Lung microvascular endothelial cell (primary cell): ENCODE data around the gene RELN. TPM values are rescaled to one million over a fixed set of nuclear protein-coding genes. Genes with fewer than 3 reads are reported as not detected.

Source experiments
- DNase-seq, 2 donors: peaks; one replicate each; pipeline versions ENCODE4 v3.0.0 to v3.0.0-alpha.2; 2010; ENCODE audit warnings: low read depth in 2 of 2
- total RNA-seq: library from RNA; depleted of rRNA; stranded (reverse); fragments of >200 nt; gene quantifications from 2 replicates; pipeline ENCODE4 v1.2.1, GENCODE V29; 2014

Gene RELN
- total RNA-seq, 1 donor from 2014 or later: 1,451 TPM

DNA sequence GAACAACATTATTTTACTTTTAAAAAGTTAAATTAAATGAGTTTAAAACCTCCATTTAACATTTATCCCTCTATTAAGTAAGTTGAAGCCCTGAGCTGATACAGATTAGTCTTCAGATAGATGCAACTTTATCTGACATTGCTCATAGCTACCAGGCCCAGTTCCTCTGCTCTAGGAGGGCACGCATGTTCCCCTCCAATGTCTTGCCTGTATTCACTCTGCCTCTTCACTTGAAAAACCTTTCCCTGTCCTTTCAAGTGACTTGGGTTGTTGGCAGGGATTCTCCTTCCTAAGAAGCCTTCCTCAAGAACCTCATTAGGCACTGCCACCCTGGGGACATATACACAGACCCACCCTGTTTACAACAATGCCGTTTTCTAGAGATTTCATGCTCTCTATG, 270.4 kb downstream of the RELN start:
- peak in 1 of 2 donors; percentile 17 for DNase-seq

DNA sequence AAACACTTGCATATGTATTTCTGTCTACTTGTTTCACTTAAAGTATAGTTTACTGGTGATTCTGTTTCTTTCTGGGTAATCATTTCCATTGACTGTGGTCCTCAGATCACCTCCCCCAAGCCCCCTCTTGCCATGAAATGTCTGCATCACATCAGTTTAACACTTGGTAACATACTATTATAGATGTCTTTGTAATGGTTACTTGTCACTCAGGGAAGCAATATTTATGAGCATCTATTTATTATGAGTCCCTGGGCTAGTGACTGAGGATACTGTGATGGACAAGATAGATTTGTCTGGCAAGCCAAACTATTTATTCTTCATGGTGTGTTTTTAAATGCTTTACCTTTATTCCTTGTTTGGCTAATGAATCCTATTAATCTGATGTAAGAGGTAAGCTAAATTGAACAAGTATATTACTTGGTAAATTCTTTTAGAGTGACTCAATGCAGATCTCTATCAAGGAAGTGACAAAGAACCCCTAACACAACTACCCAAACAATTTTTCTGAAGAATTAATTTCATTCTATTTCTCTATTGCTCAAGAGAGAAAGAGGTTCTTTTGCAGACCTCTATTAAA, 270.9 kb downstream of the RELN start:
- DNase-seq: peak; percentile 14 to 64

DNA sequence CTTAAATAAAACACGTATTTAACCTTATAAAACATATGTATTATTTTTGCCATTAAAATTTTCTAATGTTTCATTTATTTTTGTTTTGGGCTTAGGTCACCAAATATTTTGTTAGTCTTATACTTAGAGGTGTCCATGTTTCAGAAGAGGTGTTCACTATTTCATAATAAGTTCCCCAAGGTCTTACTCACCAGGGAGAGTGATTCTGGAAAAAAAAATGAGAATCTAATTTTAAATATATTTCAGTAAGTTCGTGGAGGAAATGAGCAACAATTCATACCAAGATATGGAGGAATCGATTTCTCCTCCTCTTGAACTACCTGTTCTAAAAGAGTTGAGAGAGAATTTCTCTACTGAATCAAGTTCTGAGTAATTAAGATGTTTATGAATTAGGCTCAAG, 271.9 kb downstream of the RELN start:
- no peak for DNase-seq

DNA sequence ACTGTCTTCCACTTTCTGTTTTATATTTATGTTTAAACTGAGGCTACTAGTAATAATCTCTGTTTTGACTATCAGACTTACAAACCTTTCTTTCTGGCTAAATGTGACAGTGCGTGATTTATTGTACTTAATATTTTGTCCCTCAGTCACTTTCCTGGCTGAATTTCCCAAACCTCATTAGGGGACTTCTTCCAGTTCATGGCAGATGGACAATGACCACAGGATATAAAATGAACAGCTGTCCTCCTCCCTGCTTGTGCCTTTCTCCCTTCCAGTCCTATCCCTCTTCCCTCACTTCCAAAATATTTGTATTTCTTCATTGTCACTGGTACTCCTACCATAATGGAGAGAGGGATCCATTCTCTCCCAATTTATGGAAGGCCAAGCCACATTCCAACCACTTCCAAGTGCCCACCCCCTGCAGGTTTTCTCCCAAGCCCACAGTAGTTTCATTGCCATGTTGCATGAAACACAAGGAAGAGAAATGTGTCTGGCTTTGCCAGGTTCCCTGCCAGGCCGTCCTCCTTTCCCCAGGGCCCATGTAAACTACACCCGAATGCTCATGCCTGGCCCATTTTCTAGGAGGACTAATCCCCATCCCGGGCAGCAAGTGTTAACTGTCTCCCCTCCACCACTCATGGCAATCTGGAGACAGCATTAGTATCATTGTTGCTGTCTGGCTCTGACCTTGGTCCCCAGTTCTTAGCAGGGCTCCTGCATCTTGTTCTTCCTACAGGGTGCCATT, 273.9 kb downstream of the RELN start:
- DNase-seq: no peak

DNA sequence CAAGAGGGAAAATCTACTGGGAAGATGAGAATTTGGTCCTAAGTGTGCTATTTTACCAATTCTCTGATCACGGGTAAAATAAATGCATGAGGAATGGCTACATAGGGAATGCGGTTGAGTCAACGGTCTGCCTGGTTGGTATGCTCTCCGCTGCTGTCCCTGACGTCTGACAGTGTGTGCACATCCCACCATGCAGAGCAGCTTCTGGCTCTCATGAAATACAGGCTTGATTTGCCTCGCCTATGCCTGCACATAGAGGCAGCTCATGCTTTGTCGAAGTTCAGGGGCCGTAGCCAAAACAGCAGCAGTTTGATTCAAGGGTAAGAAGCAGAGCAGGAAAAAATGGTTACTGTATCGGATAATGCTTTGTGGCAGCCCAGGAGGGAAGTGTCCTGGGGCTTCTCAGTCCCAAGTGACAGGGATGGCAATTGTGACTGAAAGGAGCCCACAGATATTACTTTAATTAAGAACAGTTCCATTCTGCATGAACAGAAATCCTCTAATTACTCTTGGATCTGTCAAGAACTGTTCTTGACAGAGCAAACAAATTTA, 275.0 kb downstream of the RELN start:
- DNase-seq: no peak

DNA sequence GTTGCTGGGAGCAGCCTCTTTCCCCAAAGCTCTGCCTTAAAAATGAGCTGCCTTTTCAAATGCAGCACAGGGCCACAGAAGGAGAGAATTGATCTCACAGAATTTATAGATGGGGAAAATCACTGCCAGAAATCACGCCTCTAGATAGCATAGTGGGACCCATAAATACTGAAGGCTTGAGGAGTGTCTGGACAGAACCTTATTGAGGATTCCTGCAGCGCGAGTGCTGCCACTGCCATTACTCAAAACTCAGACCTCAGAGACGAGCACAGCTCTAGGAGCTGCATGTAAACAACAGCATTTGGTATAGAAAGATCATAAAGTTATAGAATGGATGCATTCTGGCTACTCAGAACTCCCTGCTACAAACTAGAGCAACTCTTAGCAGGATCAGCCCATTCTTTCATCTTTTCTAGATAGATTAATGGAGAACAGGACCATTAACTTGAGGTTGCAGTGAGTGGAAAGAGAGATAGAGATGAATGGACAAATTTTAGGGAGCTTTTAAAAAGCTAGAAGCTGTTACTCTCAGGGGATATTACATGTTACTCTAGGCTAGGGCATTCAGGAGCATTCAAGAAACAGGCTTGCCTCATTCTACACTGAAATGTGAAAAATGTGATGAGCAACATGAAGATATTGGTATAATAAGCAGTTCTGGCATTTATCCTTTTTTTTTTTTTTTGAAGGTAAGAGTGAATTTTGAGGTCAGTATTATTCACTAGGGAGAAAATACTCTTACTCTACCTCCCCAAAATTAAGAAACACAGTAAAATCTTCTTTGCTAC, 276.3 kb downstream of the RELN start:
- no peak for DNase-seq

DNA sequence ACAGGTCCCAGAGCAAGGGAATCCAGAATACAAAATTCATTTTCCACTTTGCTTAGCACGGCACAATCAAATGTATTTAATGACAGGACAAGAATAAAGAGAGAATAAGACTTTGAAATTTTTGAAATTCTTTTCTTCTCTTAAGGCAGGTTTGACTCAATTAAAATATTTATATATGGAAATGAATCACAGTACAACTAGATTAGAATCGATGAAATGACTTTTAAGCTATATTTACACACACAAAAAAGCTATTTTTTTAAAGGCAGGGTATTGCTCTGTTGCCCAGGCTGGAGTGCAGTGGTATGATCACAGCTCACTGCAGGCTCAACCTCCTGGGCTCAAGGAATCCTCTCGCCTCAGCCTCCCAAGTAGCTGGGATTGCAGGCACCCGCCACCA, 278.0 kb downstream of the RELN start:
- no peak for DNase-seq

DNA sequence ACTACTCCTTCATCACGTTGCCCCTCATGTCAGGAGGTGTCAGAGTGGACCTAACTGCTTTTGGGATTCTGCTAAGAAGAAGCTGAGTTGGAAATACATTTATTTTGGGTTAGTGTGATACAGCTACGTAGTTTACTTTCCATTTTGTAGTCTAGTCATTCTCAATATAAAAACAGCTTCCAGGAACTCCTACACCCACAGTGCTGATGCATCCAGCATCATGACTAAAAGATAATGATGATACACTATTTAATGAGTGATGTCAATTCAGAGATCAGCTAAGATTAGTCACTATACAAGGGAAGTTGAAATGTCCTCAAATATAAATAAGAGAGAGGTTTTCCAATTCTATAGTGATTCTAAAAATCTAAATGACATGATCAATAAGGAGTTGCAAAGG, 279.2 kb downstream of the RELN start:
- DNase-seq: no peak

DNA sequence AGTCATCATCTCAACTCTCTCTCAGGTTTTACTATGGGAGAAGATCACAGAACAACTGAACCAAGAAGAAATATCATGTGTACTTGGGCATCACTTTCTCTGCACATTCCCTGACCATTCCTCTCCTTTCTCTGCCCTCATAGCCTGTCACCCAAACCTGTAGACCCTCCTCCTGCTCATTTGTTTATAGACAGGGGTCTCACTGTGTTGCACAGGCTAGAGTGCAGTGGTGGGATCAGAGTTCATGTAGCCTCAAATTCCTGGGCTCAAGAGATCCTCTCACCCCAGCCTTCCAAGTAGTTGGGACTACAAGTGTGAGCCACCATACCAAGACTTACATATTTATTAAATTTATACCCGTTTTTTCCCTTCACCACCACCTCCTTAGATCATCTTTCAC, 282.7 kb downstream of the RELN start:
- DNase-seq: no peak

DNA sequence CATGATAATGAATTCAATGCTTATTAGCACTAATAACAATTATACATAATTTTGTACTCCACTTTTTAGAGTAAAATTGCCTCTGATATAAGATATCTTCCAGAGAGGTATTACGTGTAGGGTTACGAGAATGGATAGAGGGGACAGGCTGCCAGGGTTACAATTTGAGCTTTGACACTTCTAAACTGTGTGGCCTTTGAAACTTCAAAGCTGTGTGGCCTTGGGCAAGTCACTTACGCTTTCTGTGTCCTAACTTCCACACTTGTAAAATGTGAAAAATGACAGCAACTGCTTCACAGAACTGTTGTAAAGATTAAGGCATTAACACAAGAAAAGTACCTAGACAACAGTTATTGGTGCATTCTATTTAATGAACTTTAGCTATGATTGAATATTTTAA, 283.9 kb downstream of the RELN start:
- DNase-seq: no peak

DNA sequence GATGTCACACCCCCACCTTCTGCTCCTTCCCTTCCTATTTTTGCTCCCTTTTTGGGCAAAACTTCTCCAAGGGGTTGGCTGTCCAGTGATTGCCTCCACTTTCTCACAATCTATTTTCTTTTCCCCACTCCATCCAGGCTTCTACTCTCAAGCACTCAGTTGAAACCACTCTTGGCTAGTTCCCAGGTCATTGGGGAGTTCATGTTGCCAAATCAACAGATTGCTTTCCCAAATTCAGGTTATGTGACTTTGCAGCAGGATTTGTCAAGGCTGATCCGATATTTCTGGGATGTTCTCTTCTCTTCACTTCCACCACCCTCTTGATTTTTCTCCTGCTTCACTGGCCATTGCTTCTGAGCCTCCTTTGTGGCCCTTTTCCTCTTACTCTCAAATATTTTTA, 284.8 kb downstream of the RELN start:
- DNase-seq: no peak

DNA sequence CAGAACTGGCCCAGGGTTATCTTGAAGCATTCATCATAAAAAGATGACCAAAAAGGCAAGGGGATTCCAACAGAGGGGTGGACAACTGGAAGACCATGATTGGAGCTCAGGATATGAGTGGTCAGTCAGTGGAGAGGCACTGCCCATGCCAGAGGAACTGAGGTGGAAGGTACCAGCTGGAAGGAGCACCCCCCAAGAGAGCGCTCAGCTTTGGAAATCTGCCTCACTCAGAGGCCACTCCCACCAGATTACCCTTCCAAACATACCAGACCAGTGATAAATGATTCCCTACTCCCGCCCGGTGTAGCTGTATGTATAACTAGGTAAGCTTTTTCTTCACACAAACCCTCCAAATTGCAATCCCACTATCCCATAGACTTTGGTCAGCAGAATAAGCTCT, 286.5 kb downstream of the RELN start:
- DNase-seq: no peak

DNA sequence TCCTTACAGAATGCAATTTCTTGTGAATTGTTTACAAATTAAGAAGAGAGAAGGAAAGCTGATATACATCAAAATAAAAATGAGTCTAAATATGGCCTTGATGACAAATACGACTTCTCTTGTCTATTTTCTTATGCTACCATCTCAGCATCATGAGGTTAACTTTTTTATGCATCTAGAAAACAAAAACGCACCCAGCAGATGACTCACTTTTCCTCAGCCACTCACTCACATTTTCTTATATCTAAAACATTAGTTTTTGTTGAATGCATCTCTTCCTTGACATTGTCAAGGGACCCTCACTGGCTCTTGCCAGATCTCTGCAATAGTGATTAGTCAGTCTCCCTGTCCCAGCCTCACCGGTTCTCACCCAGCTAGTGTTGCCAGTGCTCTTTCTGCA, 287.0 kb downstream of the RELN start:
- DNase-seq: peak in 1 of 2 donors; percentile 2

DNA sequence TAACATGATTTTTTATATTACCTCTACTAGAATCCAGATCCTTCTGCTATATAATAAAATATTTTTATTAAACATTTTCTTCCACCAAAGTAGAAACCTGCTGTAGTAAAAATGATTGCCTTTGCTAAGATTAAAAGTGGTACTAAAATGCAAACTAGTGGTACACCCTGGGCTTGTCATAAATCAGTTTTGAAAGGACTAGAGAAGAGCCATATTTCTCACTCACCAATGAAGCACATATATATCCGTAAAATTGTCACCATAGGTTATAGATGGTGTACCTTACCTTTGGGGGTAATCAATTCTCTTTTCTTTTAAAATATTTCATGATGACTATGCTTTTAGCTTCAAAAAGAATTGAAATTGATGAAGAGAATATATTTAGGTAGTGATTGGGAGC, 290.4 kb downstream of the RELN start:
- DNase-seq: no peak

DNA sequence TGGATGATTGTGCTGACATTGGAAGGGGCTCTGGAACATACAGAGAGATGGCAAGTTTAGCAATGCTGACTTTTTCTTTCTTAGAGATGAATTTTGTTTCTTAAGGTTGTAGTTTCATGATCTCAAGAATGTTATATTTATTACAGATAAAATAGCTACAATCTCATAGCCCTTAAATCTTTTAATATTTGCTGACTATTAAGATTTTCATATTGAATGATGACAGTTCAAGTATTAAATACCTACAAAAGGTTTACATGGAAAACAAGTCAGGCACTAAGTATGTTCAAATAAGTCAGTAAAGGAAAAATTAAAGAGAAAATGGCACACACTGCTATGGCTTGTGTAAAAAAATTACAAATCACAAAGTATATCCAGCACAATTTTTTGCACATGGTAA, 291.4 kb downstream of the RELN start:
- DNase-seq: no peak

DNA sequence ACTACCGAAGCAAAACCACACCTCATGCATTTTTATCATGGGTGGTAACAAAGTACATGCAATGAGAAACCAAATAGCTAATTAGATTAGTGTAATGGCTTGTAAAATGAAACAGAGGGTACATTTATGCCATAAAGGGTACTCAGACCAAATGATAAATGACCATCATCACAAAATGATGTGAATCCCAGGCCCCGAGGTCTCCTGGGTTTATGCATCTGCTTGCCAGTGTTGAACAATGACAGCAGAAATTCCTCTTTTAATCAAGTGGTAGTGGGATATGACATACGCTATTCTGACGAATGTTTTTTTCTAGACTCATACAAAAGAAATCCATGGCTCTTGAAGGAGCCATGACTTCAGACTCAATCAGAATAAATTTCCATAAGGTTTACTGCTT, 293.9 kb downstream of the RELN start:
- DNase-seq: no peak

DNA sequence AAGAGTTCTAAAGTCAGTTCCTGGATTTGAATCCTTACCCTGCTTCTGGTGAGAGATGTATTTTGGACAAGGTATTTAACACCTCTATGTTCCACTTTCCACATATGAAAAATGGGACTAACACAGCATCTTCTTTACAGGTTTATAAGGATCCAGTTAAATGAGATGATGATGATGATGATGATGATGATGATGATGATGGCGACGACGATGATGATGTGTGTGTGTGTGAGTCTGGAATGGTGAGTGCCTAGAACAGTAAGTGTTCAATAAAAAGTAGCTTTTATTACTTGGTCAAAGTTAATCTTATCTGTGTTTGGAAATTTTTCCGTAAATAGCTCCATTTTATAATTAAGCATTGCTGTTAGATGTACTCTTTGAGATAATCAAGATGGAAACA, 295.2 kb downstream of the RELN start:
- no peak for DNase-seq

DNA sequence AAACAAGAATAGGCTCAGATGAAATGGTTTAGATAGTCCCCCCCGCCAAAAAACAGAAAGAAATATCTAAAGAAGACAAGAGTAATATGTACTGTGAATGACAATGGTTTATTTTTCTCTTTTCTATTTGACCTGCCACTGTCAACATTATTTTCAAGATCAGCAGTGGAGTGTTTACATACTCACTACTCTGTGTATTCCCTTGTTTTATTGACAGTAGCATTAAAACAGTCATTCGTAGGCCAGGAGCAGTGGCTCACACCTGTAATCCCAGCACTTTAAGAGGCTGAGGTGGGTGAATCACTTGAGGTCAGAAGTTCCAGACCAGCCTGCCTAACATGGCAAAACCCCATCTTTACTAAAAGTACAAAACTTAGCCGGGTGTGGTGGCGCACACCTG, 298.2 kb downstream of the RELN start:
- no peak for DNase-seq

DNA sequence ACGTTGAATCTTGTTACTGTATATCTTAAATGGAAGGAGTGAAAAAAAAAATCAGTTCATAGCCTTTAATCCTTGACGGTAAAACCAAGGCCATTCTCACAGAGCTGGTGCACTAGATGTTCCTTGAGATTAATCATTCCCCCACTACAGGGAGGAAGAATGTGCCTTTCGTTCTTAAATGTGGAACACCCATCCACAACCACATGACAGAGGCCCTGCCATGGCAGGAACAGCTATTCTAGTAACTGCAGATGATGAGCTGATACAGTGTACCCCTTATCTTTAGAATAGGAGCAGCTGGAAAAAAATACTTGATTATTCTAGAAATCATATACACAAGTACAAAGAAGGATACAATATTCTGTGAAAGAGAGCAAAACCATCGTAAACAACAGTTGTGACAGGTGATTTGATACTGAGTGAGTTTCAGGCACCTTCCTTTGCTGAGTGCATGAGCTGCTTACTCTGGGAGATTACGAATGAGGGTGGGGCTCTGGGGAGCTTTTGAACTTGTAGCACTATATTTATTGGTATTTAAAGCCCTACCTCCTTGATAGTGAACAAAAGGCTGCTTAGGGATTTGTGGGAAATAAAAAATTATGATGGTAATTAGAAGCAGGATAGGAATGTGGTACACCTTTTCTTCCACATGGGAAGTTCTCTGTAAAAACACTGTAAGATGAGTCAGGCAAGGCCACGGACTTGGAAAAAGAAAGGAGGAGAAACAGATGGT, 299.1 kb downstream of the RELN start:
- no peak for DNase-seq

DNA sequence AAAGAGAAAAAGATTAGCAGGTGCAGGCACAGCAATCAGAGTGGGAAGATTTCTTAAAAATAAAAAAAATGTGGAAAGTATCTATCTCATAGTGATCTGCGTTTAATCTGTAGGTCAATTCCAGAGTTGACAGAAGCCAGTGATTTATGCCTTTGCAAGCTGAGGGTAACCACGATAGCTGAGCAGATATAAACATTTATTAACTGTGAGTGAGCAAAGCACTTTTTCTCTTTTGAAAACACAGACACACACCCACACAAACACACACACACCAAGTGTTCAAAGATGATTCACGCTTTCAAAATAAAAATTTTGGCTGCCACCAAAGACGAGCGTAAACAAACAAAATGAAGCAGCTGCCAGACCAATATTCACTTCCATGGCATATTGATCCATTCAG, 300.2 kb downstream of the RELN start:
- DNase-seq: no peak

DNA sequence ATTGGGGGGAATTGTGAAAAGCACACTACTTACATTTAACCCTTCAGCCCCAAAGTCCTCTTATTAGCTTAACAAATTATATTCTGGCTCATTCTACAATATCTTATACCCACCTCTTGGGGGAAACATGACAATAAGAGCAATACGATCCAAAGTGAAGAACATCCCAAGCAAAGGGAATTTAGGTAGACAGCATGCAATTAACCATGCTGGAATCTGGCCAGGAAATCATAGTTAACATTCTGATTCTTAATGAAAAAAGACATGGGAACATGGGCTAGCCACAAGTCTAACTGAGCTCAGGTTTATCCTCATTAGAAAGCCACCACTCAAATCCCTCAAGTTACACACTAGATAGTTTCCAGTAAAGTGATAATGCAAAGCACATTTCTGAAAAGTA, 301.5 kb downstream of the RELN start:
- no peak for DNase-seq

DNA sequence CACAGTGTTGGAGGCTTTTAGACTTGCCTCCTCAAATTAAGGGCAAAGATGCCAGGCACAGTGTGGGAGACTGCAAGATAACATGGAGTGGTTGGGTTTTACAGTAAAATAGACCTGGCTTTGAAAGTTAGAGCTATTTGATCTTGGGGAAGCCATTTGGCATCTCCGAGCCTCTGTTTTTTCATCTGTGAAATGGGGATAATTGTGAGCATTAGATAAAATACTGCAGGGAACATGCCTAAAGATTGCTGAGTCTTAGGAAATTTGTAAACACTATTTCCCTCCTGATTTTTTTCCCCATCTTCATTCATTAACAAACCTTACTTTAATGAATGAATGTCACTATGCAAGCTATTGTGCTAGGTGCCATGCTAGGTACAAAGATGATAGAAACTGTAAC, 302.2 kb downstream of the RELN start:
- no peak for DNase-seq
